ENCODE data around the gene HSPB1. TPM values are rescaled to one million over a fixed set of nuclear protein-coding genes. Genes with fewer than 3 reads are reported as not detected.

Gene HSPB1
- total and polyA plus RNA-seq, 8 donors, result 106 to 752 (median 154) TPM

DNA sequence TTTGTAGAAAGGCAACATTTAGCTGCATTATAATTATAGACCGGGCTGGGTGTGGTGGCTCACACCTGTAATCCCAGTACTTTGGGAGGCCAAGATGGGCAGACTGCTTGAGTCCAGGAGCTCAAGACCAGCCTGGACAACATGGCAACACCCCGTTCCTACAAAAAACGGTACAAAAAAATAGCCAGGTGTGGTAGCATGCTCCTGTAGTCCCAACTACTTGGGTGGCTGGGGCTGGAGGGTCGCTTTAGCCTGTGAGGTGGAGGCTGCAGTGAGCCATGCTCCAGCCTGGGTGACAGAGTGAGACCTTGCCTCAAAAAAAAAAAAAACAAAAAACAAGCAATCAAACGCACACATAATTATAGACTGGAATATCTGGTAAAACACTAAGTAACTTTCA, 51.3 kb downstream of the HSPB1 start:
- DNase-seq (no peak), ATAC-seq (no peak)
- 91 to 96% methylated on average over 5 of the region's 5 CpGs for WGBS, 2 donors

More for the DNA sequence above, 51.3 kb downstream of the HSPB1 start:
- Histone ChIP-seq H3K27ac (no peak overlapping the region), H3K36me3 (no peaks in the 10 kb centered on the region), H3K9me3 (no peaks in the 10 kb centered on the region), H3K4me1 (peaks cover 5 to 30% (median 22%) of the 10 kb centered on the region in 3 donors), H3K27me3 (no peaks in the 10 kb centered on the region), H3K4me3 (no peak overlapping the region)
- intact Hi-C loops (cut with DNase I), result no loop called here
- no peak for FAIRE-seq
- TF ChIP-seq, protein P1, sequence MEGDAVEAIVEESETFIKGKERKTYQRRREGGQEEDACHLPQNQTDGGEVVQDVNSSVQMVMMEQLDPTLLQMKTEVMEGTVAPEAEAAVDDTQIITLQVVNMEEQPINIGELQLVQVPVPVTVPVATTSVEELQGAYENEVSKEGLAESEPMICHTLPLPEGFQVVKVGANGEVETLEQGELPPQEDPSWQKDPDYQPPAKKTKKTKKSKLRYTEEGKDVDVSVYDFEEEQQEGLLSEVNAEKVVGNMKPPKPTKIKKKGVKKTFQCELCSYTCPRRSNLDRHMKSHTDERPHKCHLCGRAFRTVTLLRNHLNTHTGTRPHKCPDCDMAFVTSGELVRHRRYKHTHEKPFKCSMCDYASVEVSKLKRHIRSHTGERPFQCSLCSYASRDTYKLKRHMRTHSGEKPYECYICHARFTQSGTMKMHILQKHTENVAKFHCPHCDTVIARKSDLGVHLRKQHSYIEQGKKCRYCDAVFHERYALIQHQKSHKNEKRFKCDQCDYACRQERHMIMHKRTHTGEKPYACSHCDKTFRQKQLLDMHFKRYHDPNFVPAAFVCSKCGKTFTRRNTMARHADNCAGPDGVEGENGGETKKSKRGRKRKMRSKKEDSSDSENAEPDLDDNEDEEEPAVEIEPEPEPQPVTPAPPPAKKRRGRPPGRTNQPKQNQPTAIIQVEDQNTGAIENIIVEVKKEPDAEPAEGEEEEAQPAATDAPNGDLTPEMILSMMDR (IDR thresholded peaks at IDR 0.05), result no peak

Other genes starting within 250 kb of the HSPB1 start
- 1 to 10 TPM; 1.2 to 4.6 (median 1.6) TPM for gene SRRM3, start 100.8 kb upstream of the HSPB1 start, total RNA-seq
- gene SRRM3, start 100.8 kb upstream of the HSPB1 start, polyA plus RNA-seq, result 10 to 100 TPM in 1 of 2 donors, 1 to 10 TPM in 1; 7.6 to 10.4 TPM
- 10 to 100 TPM; 23.3 to 55.7 (median 38.9) TPM for gene YWHAG, start 56.3 kb downstream of the HSPB1 start, total RNA-seq
- 10 to 100 TPM; 15.7 to 30.9 TPM for gene YWHAG, start 56.3 kb downstream of the HSPB1 start, polyA plus RNA-seq
- gene SSC4D, start 107.0 kb downstream of the HSPB1 start, total RNA-seq, result 1 to 10 TPM in 5 of 6 donors, under 1 TPM in 1; 0.79 to 3.6 (median 2.2) TPM
- gene SSC4D, start 107.0 kb downstream of the HSPB1 start, polyA plus RNA-seq, result 10 to 100 TPM in 1 of 2 donors, 1 to 10 TPM in 1; 8.8 to 10.3 TPM
- 10 to 100 TPM in 2 of 6 donors, 1 to 10 TPM in 4; 2.5 to 14.1 (median 6.6) TPM for gene ZP3, start 122.3 kb downstream of the HSPB1 start, total RNA-seq
- 1 to 10 TPM; 3.2 to 7.6 TPM for gene ZP3, start 122.3 kb downstream of the HSPB1 start, polyA plus RNA-seq
- 10 to 100 TPM; 11.5 to 33.6 (median 14.8) TPM for gene DTX2, start 159.0 kb downstream of the HSPB1 start, total RNA-seq
- 10 to 100 TPM; 25.4 to 52.4 TPM for gene DTX2, start 159.0 kb downstream of the HSPB1 start, polyA plus RNA-seq
- 1 to 10 TPM in 2 of 6 donors, under 1 TPM in 4; 0.41 to 2.3 (median 0.89) TPM for gene UPK3B, start 207.9 kb downstream of the HSPB1 start, total RNA-seq
- gene UPK3B, start 207.9 kb downstream of the HSPB1 start, polyA plus RNA-seq, result 1 to 10 TPM; 2.9 to 3.2 TPM
- gene SPDYE16, start 240.6 kb downstream of the HSPB1 start, total RNA-seq, result under 1 TPM in 5 of 6 donors, not detected in 1; 0.09 to 0.67 (median 0.37) TPM
- gene SPDYE16, start 240.6 kb downstream of the HSPB1 start, polyA plus RNA-seq, result under 1 TPM; 0.19 to 0.61 TPM

All from pancreas (tissue), 10 donors.